Hepatocyte (in vitro differentiated cells): Measurements from ENCODE around the gene UTS2B. TPM values are rescaled to one million over a fixed set of nuclear protein-coding genes. Genes with fewer than 3 reads are reported as not detected.
"Not testable (repeated sequence)": the region's sequence is repeated elsewhere in the genome, so short reads cannot be mapped to it uniquely, and the experiment has no call there.

Experiments used
- DNase-seq: peaks from one replicate; pipeline ENCODE4 v3.0.0-alpha.2; 2016; ENCODE audit warnings: low spot score
- H2AFZ ChIP-seq: fragments of 200-600 bp; sonication (generic); 2 replicates; pipeline ENCODE4 v1.6.0; 2016; ENCODE audit warnings: antibody characterized with exemption, mild to moderate bottlenecking
- H3K27ac ChIP-seq: fragments of 200-600 bp; sonication (generic); 2 replicates; pipeline ENCODE4 v1.5.1; 2016; ENCODE audit warnings: mild to moderate bottlenecking
- H3K27me3 ChIP-seq: fragments of 200-600 bp; sonication (generic); 2 replicates; pipeline ENCODE4 v1.6.1; 2016
- H3K36me3 ChIP-seq: fragments of 200-600 bp; sonication (generic); replicated peaks from 2 replicates; pipeline ENCODE4 v1.5.1; 2016; ENCODE audit warnings: low read depth; ENCODE audit not compliant: insufficient read depth
- H3K4me1 ChIP-seq: fragments of 200-600 bp; sonication (generic); 2 replicates; pipeline ENCODE4 v1.5.1; 2016; ENCODE audit warnings: mild to moderate bottlenecking, moderate library complexity; ENCODE audit not compliant: insufficient read depth
- H3K4me2 ChIP-seq: fragments of 200-600 bp; sonication (generic); 2 replicates; pipeline ENCODE4 v1.6.0; 2016
- H3K4me3 ChIP-seq: fragments of 200-600 bp; sonication (generic); 2 replicates; pipeline ENCODE4 v1.5.1; 2016; ENCODE audit warnings: mild to moderate bottlenecking
- H3K79me2 ChIP-seq: fragments of 200-600 bp; sonication (generic); 2 replicates; pipeline ENCODE4 v1.6.0; 2017; ENCODE audit warnings: mild to moderate bottlenecking
- H3K9me2 ChIP-seq: fragments of 200-600 bp; sonication (generic); replicated peaks from 2 replicates; pipeline ENCODE4 v1.6.0; 2017; ENCODE audit warnings: mild to moderate bottlenecking; ENCODE audit not compliant: insufficient read depth
- H3K9me3 ChIP-seq: fragments of 200-600 bp; sonication (generic); 2 replicates; pipeline ENCODE4 v1.5.1; 2016; ENCODE audit warnings: low read depth, mild to moderate bottlenecking
- H4K20me1 ChIP-seq: fragments of 200-600 bp; sonication (generic); 2 replicates; pipeline ENCODE4 v1.6.0; 2016; ENCODE audit warnings: mild to moderate bottlenecking; ENCODE audit not compliant: insufficient read depth, poor library complexity, severe bottlenecking
- EZH2 ChIP-seq: fragments of 200-600 bp; sonication (generic); IDR thresholded peaks from 2 replicates; pipeline ENCODE4 v1.6.1; 2016; ENCODE audit warnings: antibody characterized with exemption, mild to moderate bottlenecking, borderline replicate concordance
- EZH2phosphoT487 ChIP-seq: fragments of 200-600 bp; sonication (generic); IDR thresholded peaks from one replicate; pipeline ENCODE4 v1.6.1; 2018; ENCODE audit warnings: antibody characterized with exemption, mild to moderate bottlenecking, low read depth, moderate library complexity; ENCODE audit not compliant: unreplicated experiment, severe bottlenecking
- WGBS: methylation state at CpG from one replicate; pipeline ENCODE4 v1.1.6; 2016; ENCODE audit warnings: low lambda C conversion rate; ENCODE audit errors: missing lambda C conversion rate; 5-methylcytosine and 5-hydroxymethylcytosine counted together
- polyA plus RNA-seq: library from polyadenylated mRNA; unstranded; fragments of >200 nt; fragmentation: Nextera tagmentation; extraction: Ambion mirVana; gene quantifications from 2 replicates; pipeline ENCODE4 v1.2.1, GENCODE V29; 2016
- total RNA-seq: library from RNA; depleted of rRNA; stranded (reverse); fragments of >200 nt; gene quantifications from 2 replicates; pipeline ENCODE4 v1.2.3, GENCODE V29; 2014
- TF ChIP-seq, protein P1 (sequence below): fragments of 200-600 bp; sonication (generic); IDR thresholded peaks from 2 replicates; pipeline ENCODE4 v1.5.1; 2016; ENCODE audit warnings: antibody characterized with exemption, mild to moderate bottlenecking; ENCODE audit not compliant: poor library complexity

Gene UTS2B
- total and polyA plus RNA-seq, 2 experiments from 2014 or later, result 0.07 to 0.19 TPM

DNA sequence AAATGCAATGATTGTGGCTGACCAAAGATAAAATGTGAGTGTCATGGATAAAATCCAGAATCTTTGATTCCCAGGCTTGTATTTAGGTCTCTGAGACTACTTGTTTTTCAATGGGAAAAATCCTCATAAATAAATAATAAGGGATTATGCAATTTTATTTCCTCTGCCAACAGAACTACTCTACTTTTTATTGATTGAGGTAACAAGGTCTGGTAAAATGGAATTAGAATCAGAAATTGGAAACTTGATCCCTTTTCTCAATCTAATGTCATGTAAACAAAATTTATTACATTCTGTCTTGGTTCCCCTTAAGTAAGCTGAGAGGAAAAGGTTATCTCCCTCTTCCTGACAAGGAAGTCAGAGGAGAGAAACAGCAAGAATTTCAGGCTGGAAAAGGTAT, 49.4 kb downstream of the UTS2B start:
- Histone ChIP-seq H3K9me3 (no peaks in the 10 kb centered on the region), H3K4me1 (no peaks in the 10 kb centered on the region), H3K9me2 (no peaks in the 10 kb centered on the region), H4K20me1 (no peaks in the 10 kb centered on the region), H3K4me2 (no peak overlapping the region), H2AFZ (no peak overlapping the region), H3K36me3 (no peaks in the 10 kb centered on the region), H3K4me3 (no peak overlapping the region), H3K27ac (no peak overlapping the region), H3K27me3 (no peaks in the 10 kb centered on the region), H3K79me2 (no peaks in the 10 kb centered on the region)
- TF ChIP-seq EZH2, result no peak
- no peak for TF ChIP-seq EZH2phosphoT487
- TF ChIP-seq, protein P1, sequence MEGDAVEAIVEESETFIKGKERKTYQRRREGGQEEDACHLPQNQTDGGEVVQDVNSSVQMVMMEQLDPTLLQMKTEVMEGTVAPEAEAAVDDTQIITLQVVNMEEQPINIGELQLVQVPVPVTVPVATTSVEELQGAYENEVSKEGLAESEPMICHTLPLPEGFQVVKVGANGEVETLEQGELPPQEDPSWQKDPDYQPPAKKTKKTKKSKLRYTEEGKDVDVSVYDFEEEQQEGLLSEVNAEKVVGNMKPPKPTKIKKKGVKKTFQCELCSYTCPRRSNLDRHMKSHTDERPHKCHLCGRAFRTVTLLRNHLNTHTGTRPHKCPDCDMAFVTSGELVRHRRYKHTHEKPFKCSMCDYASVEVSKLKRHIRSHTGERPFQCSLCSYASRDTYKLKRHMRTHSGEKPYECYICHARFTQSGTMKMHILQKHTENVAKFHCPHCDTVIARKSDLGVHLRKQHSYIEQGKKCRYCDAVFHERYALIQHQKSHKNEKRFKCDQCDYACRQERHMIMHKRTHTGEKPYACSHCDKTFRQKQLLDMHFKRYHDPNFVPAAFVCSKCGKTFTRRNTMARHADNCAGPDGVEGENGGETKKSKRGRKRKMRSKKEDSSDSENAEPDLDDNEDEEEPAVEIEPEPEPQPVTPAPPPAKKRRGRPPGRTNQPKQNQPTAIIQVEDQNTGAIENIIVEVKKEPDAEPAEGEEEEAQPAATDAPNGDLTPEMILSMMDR, result no peak
- no peak for DNase-seq

DNA sequence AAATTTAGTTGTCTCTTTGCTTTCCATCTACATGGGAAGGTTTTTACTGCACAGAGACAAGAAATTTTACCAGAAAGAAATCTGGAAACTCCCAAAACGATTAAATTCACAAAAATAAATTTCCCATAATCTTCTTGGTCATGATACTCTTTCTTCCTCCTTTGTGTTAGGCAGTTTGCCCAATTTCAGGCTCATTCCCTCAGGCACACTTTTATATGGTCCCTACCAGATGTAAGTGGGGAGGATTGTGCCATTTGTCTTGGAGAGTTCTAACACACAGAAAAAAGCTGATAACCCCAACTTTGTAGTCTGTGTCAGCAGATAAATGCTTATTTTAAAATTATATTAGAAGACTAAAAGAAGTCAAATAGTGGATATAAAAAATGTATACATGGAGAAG, 50.2 kb downstream of the UTS2B start:
- no peak overlapping the region for H3K27ac ChIP-seq
- H3K4me3 ChIP-seq, result no peak overlapping the region
- no peak for DNase-seq
- H2AFZ ChIP-seq, result no peak overlapping the region
- H3K9me2 ChIP-seq, result no peaks in the 10 kb centered on the region
- no peaks in the 10 kb centered on the region for H3K27me3 ChIP-seq
- WGBS, result 50% methylated on average over 1 of the region's 1 CpG
- H3K9me3 ChIP-seq, result no peaks in the 10 kb centered on the region
- no peaks in the 10 kb centered on the region for H3K79me2 ChIP-seq
- no peaks in the 10 kb centered on the region for H3K4me1 ChIP-seq
- H4K20me1 ChIP-seq, result no peaks in the 10 kb centered on the region
- no peaks in the 10 kb centered on the region for H3K36me3 ChIP-seq
- no peak overlapping the region for H3K4me2 ChIP-seq
- TF ChIP-seq EZH2 (no peak), EZH2phosphoT487 (no peak)
- TF ChIP-seq, protein P1, result no peak

DNA sequence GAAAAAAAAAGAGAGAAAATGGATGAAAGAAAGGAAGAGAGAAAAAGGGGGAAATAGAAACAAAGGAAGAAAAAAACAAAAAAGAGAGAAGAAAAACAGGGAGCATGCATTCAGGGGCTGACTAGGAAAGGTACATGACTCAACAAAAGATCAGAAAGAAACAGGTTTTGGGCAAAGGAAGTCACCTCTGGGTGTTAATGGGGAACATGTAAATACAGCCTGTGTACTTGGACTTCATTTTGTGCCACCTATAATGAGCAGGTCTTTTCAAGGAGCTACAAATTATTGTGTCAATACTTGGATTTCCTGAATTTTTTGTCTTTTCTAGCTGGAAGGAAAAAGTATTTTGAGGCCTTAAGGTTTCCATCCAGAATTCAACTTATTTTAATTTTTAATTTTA, 54.6 kb downstream of the UTS2B start:
- H3K4me1 ChIP-seq, result no peaks in the 10 kb centered on the region
- TF ChIP-seq EZH2, result no peak
- no peak for TF ChIP-seq EZH2phosphoT487
- TF ChIP-seq, protein P1, result no peak
- no peak overlapping the region for H3K4me2 ChIP-seq
- no peak overlapping the region for H3K27ac ChIP-seq
- no peak overlapping the region for H3K4me3 ChIP-seq
- no peak for DNase-seq
- H3K36me3 ChIP-seq, result no peaks in the 10 kb centered on the region
- H3K9me3 ChIP-seq, result no peaks in the 10 kb centered on the region
- no peaks in the 10 kb centered on the region for H3K9me2 ChIP-seq
- H3K27me3 ChIP-seq, result no peaks in the 10 kb centered on the region
- H3K79me2 ChIP-seq, result no peaks in the 10 kb centered on the region
- no peaks in the 10 kb centered on the region for H4K20me1 ChIP-seq
- H2AFZ ChIP-seq, result no peak overlapping the region

DNA sequence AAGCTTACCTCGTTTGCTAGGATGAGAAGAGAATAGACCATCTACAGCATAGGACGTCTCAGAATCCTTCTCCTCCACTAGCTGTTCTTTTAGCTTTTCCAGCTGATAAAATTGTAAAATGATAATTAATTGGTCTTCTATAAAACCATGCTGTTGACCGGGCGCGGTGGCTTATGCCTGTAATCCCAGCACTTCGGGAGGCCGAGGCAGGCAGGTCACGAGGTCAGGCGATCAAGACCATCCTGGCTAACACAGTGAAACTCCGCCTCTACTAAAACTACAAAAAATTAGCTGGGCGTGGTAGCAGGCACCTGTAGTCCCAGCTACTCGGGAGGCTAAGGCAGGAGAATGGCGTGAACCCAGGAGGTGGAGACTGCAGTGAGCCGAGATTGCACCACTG, 55.1 kb downstream of the UTS2B start:
- 93% methylated on average over 14 of the region's 14 CpGs for WGBS
- H3K9me3 ChIP-seq, H3K79me2 ChIP-seq, H3K27me3 ChIP-seq, H3K4me2 ChIP-seq, H3K9me2 ChIP-seq, H3K27ac ChIP-seq, H3K4me1 ChIP-seq, H3K4me3 ChIP-seq, DNase-seq, H4K20me1 ChIP-seq, H3K36me3 ChIP-seq, H2AFZ ChIP-seq: not testable (repeated sequence)
